MV-4-11 (cell line): ENCODE measurements around the gene LAMP2.
A peak's percentile ranks its signal among the peaks of the same experiment; 100 is the strongest.

ENCODE experiments used
- DNase-seq: peaks from one replicate; lab custom pipeline; 2025; lab: John Stamatoyannopoulos, UW

Gene LAMP2

DNA sequence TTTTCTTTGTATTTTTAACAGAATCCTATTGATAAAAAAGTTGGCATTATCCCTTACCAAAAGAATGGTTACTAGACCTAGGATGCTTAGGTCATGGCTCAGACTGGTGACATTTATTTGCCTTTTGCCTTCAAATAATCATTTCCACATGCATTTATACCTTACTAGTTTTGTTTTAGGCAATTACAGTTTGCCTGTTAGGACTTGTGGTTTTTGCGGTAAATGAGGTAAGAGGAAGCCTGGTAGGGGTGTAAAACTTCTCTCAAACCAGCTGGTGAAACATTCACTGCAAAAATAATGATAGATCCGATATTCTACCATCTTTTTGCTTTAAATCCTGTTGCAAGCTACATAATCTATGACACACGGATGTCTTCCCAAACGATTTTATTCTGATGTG lies 12.1 kb downstream of the LAMP2 start:
- DNase-seq: peak; percentile 75

GRCh38 chrX:120453985-120454384 lies 15.1 kb downstream of the LAMP2 start:
- no peak for DNase-seq

GRCh38 chrX:120452131-120452530 lies 17.0 kb downstream of the LAMP2 start:
- peak; percentile 39 for DNase-seq

DNA sequence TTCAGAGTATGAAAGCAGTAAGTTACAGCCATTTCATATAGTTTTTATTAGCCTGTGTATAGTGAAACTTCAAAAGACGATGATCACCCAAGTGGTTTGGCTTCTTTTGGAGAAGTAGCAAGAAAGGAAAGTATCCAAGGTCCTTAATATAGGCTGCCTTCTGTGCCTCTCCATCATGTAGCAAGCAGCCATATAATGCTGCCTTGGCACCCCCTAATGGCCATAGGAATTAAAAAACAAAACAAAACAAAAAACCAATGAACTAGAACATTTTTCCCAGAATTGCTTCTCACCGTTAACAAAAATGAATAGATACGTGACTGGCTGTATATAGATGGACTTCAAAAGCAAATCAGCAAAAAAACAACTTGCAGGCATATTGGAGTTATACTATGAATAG lies 18.9 kb downstream of the LAMP2 start:
- peak; percentile 53 for DNase-seq

- DNase-seq: no peak
Measured at GRCh38 chrX:120446498-120446897, 22.6 kb downstream of the LAMP2 start.

DNA sequence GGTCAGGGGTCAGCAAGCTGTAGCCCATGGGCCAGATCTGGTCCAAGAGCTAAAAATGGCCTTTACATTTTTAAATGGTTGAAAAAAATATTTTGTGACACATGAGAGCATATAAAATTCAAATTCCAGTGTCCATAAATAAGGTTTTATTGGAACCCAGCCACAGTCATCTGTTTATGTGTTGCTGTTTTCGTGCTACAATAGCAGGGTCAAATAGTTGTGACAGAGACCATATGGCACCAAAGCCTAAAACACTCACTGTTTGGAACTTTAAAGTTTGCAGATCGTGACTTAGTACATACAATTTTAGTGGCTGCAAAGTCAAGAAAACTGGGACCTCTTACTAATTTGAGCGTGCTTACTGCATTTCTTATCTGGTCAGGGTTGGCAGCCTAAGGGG lies 29.2 kb downstream of the LAMP2 start:
- no peak for DNase-seq

DNA sequence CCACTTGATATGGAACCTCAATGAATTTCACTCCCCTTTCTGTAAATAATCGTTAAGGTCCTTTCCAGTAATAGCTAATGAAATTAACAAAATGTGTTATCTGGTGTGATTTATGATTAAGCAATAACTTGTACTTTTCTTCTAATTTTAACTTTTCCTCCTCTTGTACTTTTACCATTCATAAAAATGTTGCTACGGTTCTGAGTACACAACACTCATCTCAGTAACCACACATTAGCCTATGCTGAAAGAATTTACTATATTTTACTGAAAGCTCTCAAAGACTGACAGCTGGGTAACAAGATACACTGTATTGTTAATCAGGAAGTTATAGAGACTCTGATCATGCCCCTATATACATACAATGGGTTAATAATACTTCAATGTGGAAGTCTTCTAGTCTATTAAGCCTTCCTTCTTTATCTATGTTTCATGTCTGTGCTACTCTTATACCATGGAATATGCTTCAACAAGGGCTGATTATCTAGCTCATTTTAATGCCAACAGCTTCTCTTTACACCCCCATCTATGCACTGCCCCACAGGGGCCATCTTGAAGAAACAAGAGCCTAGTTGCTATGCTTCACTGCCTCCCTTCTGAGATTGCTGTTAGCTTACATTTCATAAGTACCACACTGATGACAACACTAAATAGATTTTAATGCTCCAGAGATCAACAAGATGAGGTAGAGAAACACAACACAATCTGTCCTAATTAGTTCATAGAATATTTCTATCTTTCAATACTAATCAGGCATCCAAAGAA lies 39.1 kb downstream of the LAMP2 start:
- no peak for DNase-seq

GRCh38 chrX:120428309-120428708 lies 40.8 kb downstream of the LAMP2 start:
- DNase-seq: no peak

GRCh38 chrX:120426599-120426998 lies 42.5 kb downstream of the LAMP2 start:
- no peak for DNase-seq

- DNase-seq: no peak
Measured at GRCh38 chrX:120419463-120419862, 49.6 kb downstream of the LAMP2 start.

GRCh38 chrX:120408168-120408567 lies 60.9 kb downstream of the LAMP2 start:
- DNase-seq: no peak

GRCh38 chrX:120406638-120407037 lies 62.5 kb downstream of the LAMP2 start:
- no peak for DNase-seq

GRCh38 chrX:120402369-120402768 lies 66.7 kb downstream of the LAMP2 start:
- no peak for DNase-seq

DNA sequence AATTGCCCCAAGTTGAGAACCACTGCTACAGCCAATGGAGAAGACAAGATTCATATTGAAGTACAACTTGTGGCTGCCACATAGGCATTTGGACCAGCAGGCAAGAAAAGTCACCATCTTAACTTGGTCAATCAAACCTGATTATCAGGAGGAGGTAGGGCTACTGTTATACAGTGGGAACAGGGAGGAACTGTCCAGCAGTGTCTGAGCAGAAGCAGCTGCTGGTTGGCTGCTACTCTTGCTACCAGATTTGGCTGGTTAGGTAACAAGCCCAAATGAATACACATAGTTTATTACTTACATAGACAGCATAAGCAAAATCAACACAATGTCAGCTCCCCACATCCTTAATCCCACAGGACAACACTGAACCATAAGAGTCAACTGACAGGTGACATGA lies 67.8 kb downstream of the LAMP2 start:
- no peak for DNase-seq

GRCh38 chrX:120380699-120381098 lies 88.4 kb downstream of the LAMP2 start:
- no peak for DNase-seq

DNA sequence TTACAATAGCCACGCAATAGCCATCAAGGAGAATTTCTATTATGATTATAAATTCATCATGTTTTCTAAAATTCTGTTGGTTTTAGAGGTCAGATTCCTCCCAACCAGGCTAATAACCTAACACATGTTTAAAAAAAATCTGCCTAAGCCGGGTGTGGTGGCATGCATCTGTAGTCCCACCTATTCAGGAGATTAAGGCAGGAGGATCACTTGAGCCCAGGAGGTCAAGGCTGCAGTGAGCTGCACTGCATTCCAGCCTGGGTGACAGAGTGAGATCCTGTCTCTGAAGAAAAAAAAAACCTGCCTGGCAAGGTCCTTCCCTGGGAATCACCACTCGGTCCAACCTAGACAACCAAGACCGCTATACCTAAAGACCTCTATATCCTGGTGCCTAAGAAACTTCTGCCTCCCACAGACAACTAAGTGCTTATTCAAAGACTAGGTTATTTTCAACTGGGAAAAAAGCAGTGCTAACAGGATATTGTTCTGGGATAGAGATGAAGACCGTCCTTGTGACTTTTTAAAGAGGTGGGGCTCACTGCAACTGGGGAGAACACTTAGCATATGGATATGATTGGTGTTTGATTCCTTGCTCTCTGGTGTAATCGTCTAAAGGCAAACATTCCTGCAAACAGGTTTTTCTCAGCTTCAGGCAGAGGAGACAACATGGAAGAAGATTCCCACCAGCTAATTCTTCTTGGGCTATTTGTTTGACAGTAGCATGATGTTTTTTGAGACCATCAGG lies 89.0 kb downstream of the LAMP2 start:
- DNase-seq: no peak

- DNase-seq: no peak
Measured at GRCh38 chrX:120378570-120378969, 90.5 kb downstream of the LAMP2 start.
